NCI-H446 treated with DMSO at 0.1 percent for 48 hours (cell line): ENCODE results near the gene SMIM13.

ENCODE experiments used
- DNase-seq: peaks from one replicate; lab custom pipeline; 2025; lab: John Stamatoyannopoulos, UW

The SMIM13 gene

GRCh38 chr6:11153447-11153846 lies 59.8 kb downstream of the SMIM13 start:
- no peak for DNase-seq

- DNase-seq: no peak
Measured at GRCh38 chr6:11155589-11155988, 62.0 kb downstream of the SMIM13 start.

- DNase-seq: no peak
Measured at GRCh38 chr6:11160199-11160598, 66.6 kb downstream of the SMIM13 start.

- no peak for DNase-seq
Measured at GRCh38 chr6:11161031-11161956, 67.7 kb downstream of the SMIM13 start.

GRCh38 chr6:11162262-11162661 lies 68.6 kb downstream of the SMIM13 start:
- no peak for DNase-seq

- no peak for DNase-seq
Measured at GRCh38 chr6:11163932-11164331, 70.3 kb downstream of the SMIM13 start.

GRCh38 chr6:11164717-11165646 lies 71.3 kb downstream of the SMIM13 start:
- no peak for DNase-seq

GRCh38 chr6:11166948-11167347 lies 73.3 kb downstream of the SMIM13 start:
- DNase-seq: no peak

GRCh38 chr6:11168091-11168635 lies 74.5 kb downstream of the SMIM13 start:
- DNase-seq: no peak

GRCh38 chr6:11171952-11172351 lies 78.3 kb downstream of the SMIM13 start:
- no peak for DNase-seq

- DNase-seq: no peak
Measured at GRCh38 chr6:11172501-11173327, 79.1 kb downstream of the SMIM13 start.

- no peak for DNase-seq
Measured at GRCh38 chr6:11174242-11174611, 80.6 kb downstream of the SMIM13 start.

- no peak for DNase-seq
Measured at GRCh38 chr6:11177271-11177670, 83.6 kb downstream of the SMIM13 start.

GRCh38 chr6:11179088-11179418 lies 85.4 kb downstream of the SMIM13 start:
- DNase-seq: no peak

- no peak for DNase-seq
Measured at GRCh38 chr6:11179419-11180202, 86.0 kb downstream of the SMIM13 start.

GRCh38 chr6:11181478-11182136 lies 88.0 kb downstream of the SMIM13 start:
- DNase-seq: no peak

- no peak for DNase-seq
Measured at GRCh38 chr6:11183761-11184362, 90.2 kb downstream of the SMIM13 start.

GRCh38 chr6:11185204-11185842 lies 91.7 kb downstream of the SMIM13 start:
- DNase-seq: no peak

- DNase-seq: no peak
Measured at GRCh38 chr6:11187301-11187700, 93.7 kb downstream of the SMIM13 start.
